ENCODE results near the gene OOSP4A. TPM values are rescaled to one million over a fixed set of nuclear protein-coding genes. Genes with fewer than 3 reads are reported as not detected.

The OOSP4A gene
- total RNA-seq, 2 experiments from 2014 or later = not detected

- no peak for DNase-seq
- intact Hi-C loops (cut with micrococcal nuclease) = no loop called here
- CTCF ChIA-PET = no interaction called here
- no peak overlapping the region for H3K27ac Mint-ChIP-seq
- H3K27me3 Mint-ChIP-seq (ENCODE audit: low read depth) = peaks cover 6% of the 10 kb centered on the region
- H3K4me1 Mint-ChIP-seq (ENCODE audit: low read depth) = no peaks in the 10 kb centered on the region
- H3K4me3 Mint-ChIP-seq = no peak overlapping the region
- H3K9me3 Mint-ChIP-seq = no peaks in the 10 kb centered on the region
- H3K36me3 Mint-ChIP-seq (ENCODE audit: low read depth) = no peaks in the 10 kb centered on the region
These were observed 20.5 kb downstream of the OOSP4A start for GRCh38 chr11:59984368-59984767.

GRCh38 chr11:59990421-59990820 lies 26.6 kb downstream of the OOSP4A start:
- no peak for DNase-seq
- Mint-ChIP-seq H3K4me3 (no peak overlapping the region), H3K27me3 (ENCODE audit: low read depth) (peaks cover 10% of the 10 kb centered on the region), H3K27ac (no peak overlapping the region), H3K36me3 (ENCODE audit: low read depth) (no peaks in the 10 kb centered on the region), H3K4me1 (ENCODE audit: low read depth) (no peaks in the 10 kb centered on the region), H3K9me3 (peaks cover 12% of the 10 kb centered on the region)
- intact Hi-C loops (cut with micrococcal nuclease) = no loop called here
- CTCF ChIA-PET = no interaction called here

- CTCF ChIA-PET = no interaction called here
- Mint-ChIP-seq H3K4me3 (no peak overlapping the region), H3K27me3 (ENCODE audit: low read depth) (peaks cover 10% of the 10 kb centered on the region), H3K9me3 (peaks cover 12% of the 10 kb centered on the region), H3K27ac (no peak overlapping the region), H3K36me3 (ENCODE audit: low read depth) (no peaks in the 10 kb centered on the region), H3K4me1 (ENCODE audit: low read depth) (no peaks in the 10 kb centered on the region)
- intact Hi-C loops (cut with micrococcal nuclease) = no loop called here
- no peak for DNase-seq
These were observed 28.6 kb downstream of the OOSP4A start for GRCh38 chr11:59992425-59992824.

- Mint-ChIP-seq H3K36me3 (ENCODE audit: low read depth) (no peaks in the 10 kb centered on the region), H3K4me1 (ENCODE audit: low read depth) (no peaks in the 10 kb centered on the region), H3K9me3 (no peaks in the 10 kb centered on the region), H3K27ac (no peak overlapping the region), H3K27me3 (ENCODE audit: low read depth) (peaks cover 10% of the 10 kb centered on the region), H3K4me3 (no peak overlapping the region)
- no peak for DNase-seq
- CTCF ChIA-PET = no interaction called here
- intact Hi-C loops (cut with micrococcal nuclease) = no loop called here
These were observed 34.0 kb downstream of the OOSP4A start for GRCh38 chr11:59997800-59998199.

GRCh38 chr11:59999691-60000090 lies 35.9 kb downstream of the OOSP4A start:
- DNase-seq = no peak
- H3K27ac Mint-ChIP-seq = no peak overlapping the region
- H3K9me3 Mint-ChIP-seq = no peaks in the 10 kb centered on the region
- intact Hi-C loops (cut with micrococcal nuclease) = no loop called here
- no peak overlapping the region for H3K4me3 Mint-ChIP-seq
- CTCF ChIA-PET = no interaction called here
- H3K27me3 Mint-ChIP-seq (ENCODE audit: low read depth) = peaks cover 9% of the 10 kb centered on the region
- H3K36me3 Mint-ChIP-seq (ENCODE audit: low read depth) = no peaks in the 10 kb centered on the region
- H3K4me1 Mint-ChIP-seq (ENCODE audit: low read depth) = no peaks in the 10 kb centered on the region

GRCh38 chr11:60003729-60004128 lies 39.9 kb downstream of the OOSP4A start:
- H3K4me1 Mint-ChIP-seq (ENCODE audit: low read depth) = no peaks in the 10 kb centered on the region
- H3K9me3 Mint-ChIP-seq = no peaks in the 10 kb centered on the region
- intact Hi-C loops (cut with micrococcal nuclease) = no loop called here
- no peaks in the 10 kb centered on the region for H3K36me3 Mint-ChIP-seq (ENCODE audit: low read depth)
- H3K4me3 Mint-ChIP-seq = no peak overlapping the region
- CTCF ChIA-PET = interaction anchor here (1.1 kb wide), 2 partner anchors 9 to 41 kb away, joined by 3 read pairs; no protein-coding TSS in a partner anchor
- H3K27me3 Mint-ChIP-seq (ENCODE audit: low read depth) = peaks cover 8% of the 10 kb centered on the region
- no peak overlapping the region for H3K27ac Mint-ChIP-seq
- DNase-seq = no peak

GRCh38 chr11:60005360-60005759 lies 41.5 kb downstream of the OOSP4A start:
- DNase-seq = no peak
- H3K4me3 Mint-ChIP-seq = no peak overlapping the region
- intact Hi-C loops (cut with micrococcal nuclease) = no loop called here
- H3K4me1 Mint-ChIP-seq (ENCODE audit: low read depth) = no peaks in the 10 kb centered on the region
- H3K27ac Mint-ChIP-seq = no peak overlapping the region
- CTCF ChIA-PET = no interaction called here
- no peaks in the 10 kb centered on the region for H3K9me3 Mint-ChIP-seq
- H3K36me3 Mint-ChIP-seq (ENCODE audit: low read depth) = no peaks in the 10 kb centered on the region
- H3K27me3 Mint-ChIP-seq (ENCODE audit: low read depth) = peaks cover 14% of the 10 kb centered on the region

- Mint-ChIP-seq H3K27me3 (ENCODE audit: low read depth) (peaks cover 6% of the 10 kb centered on the region), H3K4me3 (no peak within 1 kb of the TSS)
These were observed 53.0 kb downstream of the OOSP4A start, which contains the start of gene OOSP4B for GRCh38 chr11:60016881-60017280. OOSP4B (plus strand) TSS chr11:60017181.

GRCh38 chr11:60018058-60018457 lies 54.2 kb downstream of the OOSP4A start:
- Mint-ChIP-seq H3K27ac (no peak overlapping the region), H3K4me3 (no peak overlapping the region), H3K27me3 (ENCODE audit: low read depth) (peaks cover 4% of the 10 kb centered on the region), H3K4me1 (ENCODE audit: low read depth) (no peaks in the 10 kb centered on the region), H3K36me3 (ENCODE audit: low read depth) (no peaks in the 10 kb centered on the region), H3K9me3 (no peaks in the 10 kb centered on the region)
- CTCF ChIA-PET = no interaction called here
- DNase-seq = no peak
- intact Hi-C loops (cut with micrococcal nuclease) = no loop called here

More at GRCh38 chr11:60016881-60017280, 53.0 kb downstream of the OOSP4A start, which contains the start of gene OOSP4B:
- no peaks in the 10 kb centered on the region for H3K4me1 Mint-ChIP-seq (ENCODE audit: low read depth)
- DNase-seq = no peak
- CTCF ChIA-PET = interaction anchor here (0.5 kb wide), 1 partner anchor 28 kb away, joined by 3 read pairs; no protein-coding TSS in a partner anchor
- no peaks in the 10 kb centered on the region for H3K9me3 Mint-ChIP-seq
- no peaks in the 10 kb centered on the region for H3K36me3 Mint-ChIP-seq (ENCODE audit: low read depth)
- intact Hi-C loops (cut with micrococcal nuclease) = no loop called here
- no peak within 1 kb of the TSS for H3K27ac Mint-ChIP-seq

Other genes with a start within 250 kb of the OOSP4A start
- 1 to 10 TPM; 5.4 to 5.5 TPM for gene STX3, start 208.7 kb upstream of the OOSP4A start, total RNA-seq
- gene MRPL16, start 153.3 kb upstream of the OOSP4A start, total RNA-seq = 10 to 100 TPM; 59.5 to 63.2 TPM
- not detected for gene CBLIF, start 118.5 kb upstream of the OOSP4A start, total RNA-seq
- gene TCN1, start 97.5 kb upstream of the OOSP4A start, total RNA-seq = not detected
- gene OOSP3, start 85.3 kb upstream of the OOSP4A start, total RNA-seq = not detected
- gene OOSP1, start 25.6 kb upstream of the OOSP4A start, total RNA-seq = not detected
- not detected for gene OOSP4B, start 53.1 kb downstream of the OOSP4A start, total RNA-seq
- not detected for gene OOSP2, start 76.4 kb downstream of the OOSP4A start, total RNA-seq
- gene MS4A3, start 92.6 kb downstream of the OOSP4A start, total RNA-seq = not detected
- gene MS4A2, start 124.6 kb downstream of the OOSP4A start, total RNA-seq = not detected
- not detected for gene MS4A6A, start 219.1 kb downstream of the OOSP4A start, total RNA-seq

Data from activated naive CD4-positive, alpha-beta T cell treated with anti-CD3 and anti-CD28 coated beads for 36 hours (primary cell).